Hypothalamus (tissue), 51 donors: ENCODE measurements around the gene RAD1.
"Not testable (repeated sequence)": the region's sequence is repeated elsewhere in the genome, so short reads cannot be mapped to it uniquely, and the experiment has no call there.

ENCODE experiments used
- DNase-seq, 51 donors: peaks; one replicate each; lab custom pipeline; 2025; lab: John Stamatoyannopoulos, UW

Gene RAD1, protein sequence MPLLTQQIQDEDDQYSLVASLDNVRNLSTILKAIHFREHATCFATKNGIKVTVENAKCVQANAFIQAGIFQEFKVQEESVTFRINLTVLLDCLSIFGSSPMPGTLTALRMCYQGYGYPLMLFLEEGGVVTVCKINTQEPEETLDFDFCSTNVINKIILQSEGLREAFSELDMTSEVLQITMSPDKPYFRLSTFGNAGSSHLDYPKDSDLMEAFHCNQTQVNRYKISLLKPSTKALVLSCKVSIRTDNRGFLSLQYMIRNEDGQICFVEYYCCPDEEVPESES

DNA sequence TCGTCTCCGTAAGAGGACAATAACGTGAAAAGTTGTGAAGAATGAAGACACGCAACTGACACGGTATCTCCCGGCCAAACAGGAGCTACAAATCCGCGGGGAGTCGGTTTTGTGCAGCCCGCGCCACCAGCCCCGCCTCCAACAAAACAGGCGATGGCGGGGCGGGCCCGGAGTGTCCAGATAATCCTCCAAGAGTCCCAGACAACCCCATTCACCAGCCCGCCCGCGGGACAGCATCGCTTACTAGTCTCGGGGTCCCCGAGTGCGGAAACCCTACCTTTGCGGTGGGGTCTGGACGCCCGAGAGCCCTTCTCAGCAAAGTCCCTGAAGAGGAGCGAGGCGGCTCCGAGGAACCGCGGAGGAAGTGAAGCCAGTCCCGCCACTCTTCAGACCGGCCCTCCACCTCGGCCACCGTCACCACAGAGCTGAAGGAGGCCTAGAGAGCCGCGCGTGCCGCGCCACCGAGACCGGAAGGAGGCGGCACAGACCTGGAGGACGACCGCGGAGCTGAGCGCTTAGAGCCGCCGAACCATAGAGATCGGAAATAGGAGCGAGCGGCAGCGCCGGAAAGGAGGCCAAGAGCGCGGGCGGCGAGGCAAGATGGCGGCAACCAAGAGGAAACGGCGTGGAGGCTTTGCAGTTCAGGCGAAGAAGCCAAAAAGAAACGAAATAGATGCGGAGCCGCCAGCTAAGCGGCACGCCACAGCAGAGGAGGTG, at the start of gene RAD1, which contains the start of gene BRIX1:
RAD1 (minus strand) TSS at position 366 of the 717 bp plus-strand sequence. CDS start 612 bp downstream, outside the sequence.
BRIX1 (plus strand) TSS at position 573 of the 717 bp plus-strand sequence; CDS start at position 601, 28 bp downstream.
- peak; percentile 68 to 98 (median 95) for DNase-seq

DNA sequence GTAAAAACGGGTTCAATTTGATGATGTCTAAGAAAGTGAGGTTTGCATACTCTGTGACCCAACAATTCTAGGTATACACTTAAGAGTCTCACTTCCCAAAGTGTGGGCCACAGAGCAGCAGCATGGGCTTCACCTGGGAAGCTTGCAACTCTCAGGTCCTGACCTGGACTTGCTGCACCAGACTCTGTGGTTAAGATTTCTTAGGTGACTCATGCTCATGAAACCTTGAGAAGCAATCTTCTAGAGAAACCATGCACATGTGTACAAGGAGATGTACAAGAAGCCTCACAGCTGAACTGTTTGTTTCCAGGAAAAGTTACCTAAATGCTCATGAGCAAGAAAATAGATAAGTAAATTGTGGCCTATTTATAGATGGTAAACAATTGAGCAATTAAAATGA, 44.0 kb upstream of the RAD1 start:
- no peak for DNase-seq

DNA sequence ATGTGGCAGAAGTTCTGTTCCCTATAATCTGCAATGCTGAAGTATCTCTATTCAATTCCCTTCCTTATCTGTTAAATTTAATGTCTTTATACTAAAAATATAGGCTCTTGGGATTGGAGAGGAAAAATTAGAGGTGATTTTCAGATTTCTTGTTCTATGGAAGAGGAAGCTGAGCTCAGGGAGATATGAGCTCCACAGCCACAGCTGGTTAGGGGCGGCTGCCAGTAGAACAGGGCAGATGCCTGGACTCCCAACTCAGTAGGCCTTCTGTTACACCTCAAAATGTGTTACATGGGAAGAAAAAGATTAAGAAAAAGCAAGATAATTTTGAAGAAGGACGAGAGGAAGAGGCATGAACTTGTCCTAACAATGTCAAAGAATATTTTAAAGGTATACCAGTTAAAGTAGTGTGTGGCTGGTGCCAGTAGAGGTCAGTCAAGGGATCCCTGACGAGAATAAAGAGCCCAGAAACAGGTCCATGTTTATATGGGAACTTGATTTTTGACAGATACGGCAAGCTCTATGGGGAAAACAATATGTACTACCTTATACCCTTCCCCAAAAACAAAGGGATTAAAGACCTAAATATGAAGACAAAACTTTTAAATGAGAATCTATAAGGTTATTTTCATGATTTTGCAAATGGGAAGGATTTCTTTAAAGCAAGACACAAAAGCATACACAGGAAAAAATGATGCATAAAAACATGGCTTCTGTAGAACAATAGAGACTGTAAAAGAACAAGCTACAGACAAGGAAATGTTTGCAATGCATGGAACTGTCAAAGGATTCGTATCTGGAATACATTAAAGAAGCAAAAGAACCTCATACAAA, 42.8 kb upstream of the RAD1 start:
- peak in 3 of 51 donors; percentile 1 to 6 (median 1) for DNase-seq

DNA sequence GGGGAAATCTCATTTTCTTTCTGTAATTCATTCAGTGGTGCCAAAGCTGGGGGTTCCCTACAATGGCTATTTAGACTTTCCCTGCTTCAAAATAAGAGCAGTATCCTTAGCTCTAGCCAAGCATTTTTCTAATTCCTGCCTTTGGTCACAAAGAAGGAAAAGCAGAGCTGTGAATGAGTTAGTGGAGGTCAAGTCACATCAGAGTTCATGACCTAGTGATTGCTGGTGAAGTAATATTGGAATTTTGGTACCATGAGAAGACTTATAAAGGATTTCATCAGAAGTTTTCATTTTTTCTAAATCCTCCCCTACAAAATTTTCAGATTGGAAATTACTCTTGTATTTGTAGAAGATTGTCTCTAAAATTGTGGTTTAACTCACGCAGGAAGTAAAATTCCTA, 42.0 kb upstream of the RAD1 start:
- DNase-seq: no peak

DNA sequence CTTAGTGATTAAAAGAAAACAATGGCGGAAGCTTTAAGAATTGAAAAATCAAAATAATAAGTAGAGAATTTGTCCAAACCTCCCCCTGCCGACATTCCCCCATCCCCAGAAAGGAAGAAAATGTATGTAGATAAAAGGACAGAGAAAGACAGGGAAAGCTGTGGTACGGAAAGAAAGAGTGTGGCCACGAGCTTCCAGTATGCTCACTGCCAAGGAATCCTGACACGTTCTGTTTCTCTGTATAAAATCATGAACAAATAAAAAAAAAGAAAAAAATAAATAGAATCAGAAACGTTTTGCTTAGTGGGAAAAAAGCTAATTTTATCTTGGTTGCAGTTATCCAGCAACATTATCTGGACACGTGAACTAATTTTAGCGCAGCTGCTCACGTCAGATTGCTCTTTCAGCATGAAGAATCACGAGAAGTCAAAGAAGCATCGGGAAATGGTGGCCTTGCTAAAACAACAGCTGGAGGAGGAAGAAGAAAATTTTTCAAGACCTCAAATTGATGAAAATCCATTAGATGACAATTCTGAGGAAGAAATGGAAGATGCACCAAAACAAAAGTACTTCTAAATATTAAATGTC, 29.2 kb upstream of the RAD1 start:
- DNase-seq: no peak

DNA sequence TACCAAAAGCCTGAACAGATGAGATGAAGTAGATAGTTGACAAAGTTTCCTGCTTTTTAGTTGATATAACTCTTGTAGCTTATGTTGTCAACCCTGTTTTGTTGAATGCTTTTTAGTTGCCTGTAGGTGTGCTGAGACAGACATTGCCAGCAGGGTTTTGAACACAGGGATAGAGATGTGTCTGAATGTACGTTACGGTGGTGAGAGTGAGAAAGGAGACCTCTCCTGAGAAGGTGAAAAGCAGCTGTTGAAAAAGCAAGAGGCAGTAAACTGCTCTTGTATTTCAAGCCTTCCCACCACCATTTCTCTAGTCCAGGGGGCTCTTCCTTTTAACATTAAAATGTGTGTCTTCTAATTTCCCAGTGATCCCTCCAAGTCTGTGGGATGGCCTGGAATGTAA, 28.7 kb upstream of the RAD1 start:
- DNase-seq: no peak

DNA sequence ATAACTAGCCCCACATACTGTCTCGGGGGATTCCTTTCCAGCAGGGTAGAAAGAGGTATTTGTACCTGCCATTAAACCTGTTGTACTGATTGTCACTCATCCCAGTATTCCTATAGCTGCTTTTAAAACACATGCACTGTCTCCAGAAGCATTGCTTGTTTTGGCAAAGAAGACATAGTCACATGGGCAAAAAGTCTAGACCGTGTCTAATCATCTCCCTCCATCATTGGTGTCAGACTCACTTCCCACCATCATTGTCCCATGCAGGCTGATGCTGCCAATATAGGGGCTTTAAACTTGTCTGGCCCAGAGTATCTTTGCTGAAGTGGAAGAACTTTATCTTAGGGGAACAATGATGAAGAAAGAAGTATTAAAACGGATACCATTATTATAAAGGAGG, 26.6 kb upstream of the RAD1 start:
- no peak for DNase-seq

DNA sequence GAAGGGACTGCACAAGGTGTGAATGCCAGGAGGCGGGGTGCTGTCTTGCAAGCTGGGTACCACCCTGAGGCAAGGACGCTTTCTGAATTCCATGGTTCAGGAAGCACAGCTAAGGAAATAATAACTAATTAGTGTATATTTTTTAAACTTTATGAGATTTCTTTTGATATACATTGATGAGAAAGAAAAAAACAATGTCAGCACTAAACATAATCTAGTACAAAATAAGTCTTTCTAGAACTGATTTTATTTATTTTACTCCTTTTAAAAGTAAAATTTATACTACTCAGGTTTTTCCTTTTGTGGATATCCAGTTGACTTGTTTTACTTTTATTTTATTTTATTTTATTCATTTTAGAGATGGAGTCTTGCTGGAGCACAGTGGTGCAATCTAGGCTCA, 17.6 kb upstream of the RAD1 start:
- no peak for DNase-seq

DNA sequence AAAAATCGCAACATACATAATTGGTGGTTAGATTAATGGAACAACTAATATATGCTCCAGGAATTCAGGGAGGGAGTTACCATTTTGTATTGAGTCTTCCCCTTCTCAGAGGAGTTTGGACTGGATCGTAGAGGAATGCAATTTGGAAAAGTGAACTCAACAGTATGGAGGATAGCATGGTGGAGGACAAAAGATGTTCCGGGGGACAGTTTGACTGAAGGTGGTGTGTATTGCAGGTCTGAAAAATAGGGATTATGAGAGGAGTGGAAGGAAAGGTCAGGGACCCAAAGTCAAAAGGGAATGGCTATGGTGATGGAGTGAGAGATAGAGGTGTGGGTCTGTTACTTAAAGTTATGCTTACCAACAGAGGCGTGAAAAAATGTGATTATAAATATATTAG, 15.6 kb upstream of the RAD1 start:
- no peak for DNase-seq

DNA sequence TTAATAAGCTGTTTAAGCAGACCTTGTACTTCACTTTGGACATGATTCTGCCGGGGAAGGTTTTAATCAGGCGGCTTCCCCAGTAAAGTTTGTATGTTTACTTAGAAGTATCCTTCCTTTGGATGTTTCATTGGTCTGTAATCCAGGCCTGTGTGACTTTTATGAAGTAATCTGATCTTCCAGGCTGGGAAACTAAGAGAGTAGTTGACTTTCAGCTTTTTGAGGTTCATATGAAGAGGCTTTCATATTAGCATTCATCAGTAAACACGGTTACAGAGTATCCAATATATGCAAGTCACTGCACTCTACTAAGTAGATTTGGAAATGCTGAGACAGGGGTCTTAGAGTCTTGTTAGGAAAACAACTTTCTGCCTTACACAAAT, 15.1 kb upstream of the RAD1 start:
- peak in 1 of 51 donors; percentile 38 for DNase-seq

DNA sequence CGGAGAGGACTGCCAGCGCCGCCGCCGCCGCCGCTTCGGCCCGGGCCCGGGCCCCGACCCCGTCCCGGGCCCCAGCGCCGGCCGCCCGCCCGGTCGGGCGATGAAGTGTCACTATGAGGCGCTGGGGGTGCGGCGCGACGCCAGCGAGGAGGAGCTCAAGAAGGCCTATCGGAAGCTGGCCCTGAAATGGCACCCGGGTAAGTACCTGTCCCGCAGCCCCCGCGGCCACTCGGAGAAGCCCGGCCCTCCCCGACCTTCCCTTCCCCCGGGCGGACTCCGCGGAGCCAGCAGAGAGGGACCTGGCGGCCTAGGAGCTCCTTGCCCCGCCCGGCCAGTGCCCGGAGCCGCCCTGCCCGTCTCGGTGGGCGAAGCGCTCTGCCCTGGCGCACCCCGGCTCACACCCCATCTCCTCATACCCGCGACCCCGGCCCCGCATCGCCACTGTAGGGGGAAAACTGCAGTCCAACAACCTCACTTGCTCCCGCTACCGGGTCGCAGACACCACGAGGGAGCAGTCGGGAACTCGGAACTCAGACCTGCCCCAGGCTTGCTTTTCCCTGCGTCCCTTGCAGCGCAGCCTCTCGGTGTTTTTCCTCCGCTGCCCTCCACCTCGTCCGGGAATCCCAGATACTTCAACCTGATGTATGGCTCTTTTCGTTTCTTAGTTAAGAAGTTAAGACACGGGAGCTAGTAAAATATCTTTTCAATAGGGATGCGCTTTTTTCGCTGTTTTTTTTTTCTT, 14.6 kb upstream of the RAD1 start:
- DNase-seq: peak in 50 of 51 donors; percentile 21 to 86 (median 72)

DNA sequence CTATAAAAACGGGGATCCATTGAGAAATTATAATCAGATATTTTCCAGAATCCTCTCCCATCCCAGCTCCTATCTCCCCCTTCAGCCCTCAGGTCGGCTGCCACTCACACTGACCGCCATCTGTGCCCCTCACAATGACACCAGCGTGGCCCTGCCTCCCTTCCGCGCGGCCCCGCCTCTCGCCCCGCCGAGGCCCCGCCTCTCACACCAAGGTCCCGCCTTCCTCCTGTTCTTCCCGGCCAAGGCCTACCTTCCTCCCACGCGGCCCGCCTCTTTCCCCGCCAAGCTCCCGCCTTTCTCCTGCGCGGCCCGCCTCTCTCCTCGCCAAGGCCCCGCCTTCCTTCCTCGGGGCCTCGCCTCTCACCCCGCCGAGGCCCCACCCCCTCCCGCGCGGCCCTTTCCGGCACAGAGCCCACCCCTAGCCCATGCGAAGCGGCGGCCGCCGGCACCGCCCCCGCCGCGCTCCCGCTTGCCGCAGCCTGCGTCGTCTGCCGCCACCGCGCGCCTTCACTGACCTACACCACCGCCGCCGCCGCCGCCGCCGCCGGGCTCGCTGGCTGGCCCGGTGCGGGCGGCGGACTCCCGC, 13.9 kb upstream of the RAD1 start, which contains the start of gene DNAJC21:
DNAJC21 (plus strand) TSS at position 426 of the 586 bp plus-strand sequence. CDS start 261 bp downstream, outside the sequence.
- DNase-seq: peak; percentile 54 to 99 (median 96)

DNA sequence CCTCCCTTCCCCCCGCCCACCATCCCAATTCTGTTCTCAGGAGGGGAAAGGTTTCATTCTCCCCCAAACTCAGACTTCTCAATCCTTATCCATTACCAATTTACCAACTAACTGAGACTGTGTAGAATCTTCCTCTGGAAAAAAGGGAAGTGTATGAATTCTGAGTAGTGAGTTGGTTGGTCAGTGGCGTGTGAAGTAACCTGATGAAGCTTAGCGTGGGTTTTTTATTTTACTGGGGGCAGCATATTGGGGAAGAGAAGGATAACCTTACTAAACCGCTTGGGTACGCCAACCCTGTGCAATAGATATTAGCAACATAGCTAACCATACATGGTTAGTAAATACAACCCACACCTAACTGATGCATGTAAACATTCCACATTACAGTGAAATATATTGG, 13.0 kb upstream of the RAD1 start:
- no peak for DNase-seq

DNA sequence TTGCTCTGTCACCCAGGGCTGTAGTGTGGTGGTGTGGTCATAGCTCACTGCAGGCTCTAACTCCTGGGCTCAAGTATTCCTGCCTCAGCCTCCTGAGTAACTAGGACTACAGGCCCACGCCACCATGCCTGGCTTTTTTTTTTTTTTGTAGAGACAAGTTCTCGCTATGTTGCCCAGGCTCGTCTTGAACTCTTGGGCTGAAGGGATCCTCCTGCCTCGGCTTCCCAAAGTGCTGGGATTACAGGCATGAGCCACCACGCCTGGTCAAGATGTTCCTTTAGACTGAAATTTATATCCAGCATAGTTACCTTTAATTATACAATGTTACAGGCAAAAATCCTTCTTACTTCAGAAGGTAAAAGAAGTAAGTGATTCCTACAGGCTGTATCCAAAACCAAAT, 12.5 kb upstream of the RAD1 start:
- no peak for DNase-seq

DNA sequence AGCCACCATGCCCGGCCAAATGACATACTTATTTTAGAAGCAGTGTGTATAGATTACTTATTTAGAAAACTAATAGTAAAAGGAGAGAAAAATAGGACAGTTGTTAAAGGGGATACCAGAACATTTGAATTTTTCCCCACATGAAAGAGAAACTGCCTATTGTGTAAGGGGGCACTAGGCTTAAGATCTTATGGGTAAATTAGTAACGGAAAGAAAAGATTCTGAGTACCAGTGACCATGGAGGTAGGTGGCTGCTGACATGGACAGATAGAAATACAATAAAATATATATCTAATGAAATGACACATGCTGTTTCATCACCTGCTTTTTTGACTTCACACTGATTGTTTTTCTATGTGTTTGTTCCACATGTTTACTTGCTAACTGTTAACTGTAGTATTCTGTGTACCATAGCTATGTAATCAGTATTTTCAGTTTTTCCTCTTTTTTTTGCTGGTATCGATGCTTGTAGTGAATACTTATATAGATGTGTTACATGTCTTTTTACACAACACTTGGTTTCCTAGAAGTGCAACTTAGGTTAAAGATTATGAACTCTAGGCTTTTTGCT, 11.1 kb upstream of the RAD1 start:
- no peak for DNase-seq

DNA sequence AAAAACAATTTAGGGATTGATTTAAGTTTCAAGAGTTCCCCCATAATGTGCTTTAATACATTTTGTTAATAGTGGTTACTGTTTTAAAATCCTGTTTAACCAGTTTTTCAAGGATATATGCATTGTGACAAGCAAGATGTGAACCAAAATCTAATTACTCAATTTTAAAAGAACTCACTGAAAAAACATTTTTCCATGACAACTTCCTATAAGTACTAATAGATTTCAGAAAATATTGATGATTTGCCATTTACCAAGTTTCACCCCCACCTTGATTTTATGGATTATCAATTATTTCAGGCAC, 9.1 kb upstream of the RAD1 start:
- no peak for DNase-seq

DNA sequence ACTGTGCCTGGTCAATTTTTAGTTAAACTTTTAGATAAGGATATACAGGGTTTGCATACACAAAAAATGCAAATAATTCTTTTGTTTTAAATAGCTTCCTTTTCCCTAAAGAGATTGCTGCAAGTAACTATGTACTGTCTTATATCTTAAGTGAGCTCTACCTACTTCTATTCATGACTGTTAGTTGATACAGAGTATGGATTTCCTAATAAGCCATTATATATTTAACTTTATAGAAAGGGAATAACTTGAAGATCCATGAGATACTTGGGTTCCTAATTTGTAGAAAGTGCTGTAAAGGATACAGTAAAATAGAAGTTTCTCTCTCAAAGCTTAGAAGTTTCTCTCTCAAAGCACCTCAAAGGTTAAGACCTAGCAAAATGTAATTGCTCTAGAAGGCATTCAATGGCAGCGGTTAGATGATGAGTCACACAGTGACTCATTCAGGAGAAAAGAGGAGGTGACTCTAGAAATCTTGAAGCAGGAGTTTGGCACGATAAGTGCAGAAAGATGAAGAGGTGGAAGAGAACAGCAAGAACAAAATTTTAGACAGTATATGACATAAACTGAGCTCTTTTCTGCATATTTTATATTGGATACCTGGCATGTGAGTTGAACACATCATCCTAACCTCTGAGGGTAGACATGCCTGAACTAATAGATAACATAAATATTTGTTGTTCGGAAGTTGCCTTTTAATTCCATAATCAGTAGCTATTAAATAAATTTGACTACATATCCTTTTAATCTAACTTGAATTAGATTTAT, 8.6 kb upstream of the RAD1 start:
- DNase-seq: peak in 1 of 51 donors; percentile 18

DNA sequence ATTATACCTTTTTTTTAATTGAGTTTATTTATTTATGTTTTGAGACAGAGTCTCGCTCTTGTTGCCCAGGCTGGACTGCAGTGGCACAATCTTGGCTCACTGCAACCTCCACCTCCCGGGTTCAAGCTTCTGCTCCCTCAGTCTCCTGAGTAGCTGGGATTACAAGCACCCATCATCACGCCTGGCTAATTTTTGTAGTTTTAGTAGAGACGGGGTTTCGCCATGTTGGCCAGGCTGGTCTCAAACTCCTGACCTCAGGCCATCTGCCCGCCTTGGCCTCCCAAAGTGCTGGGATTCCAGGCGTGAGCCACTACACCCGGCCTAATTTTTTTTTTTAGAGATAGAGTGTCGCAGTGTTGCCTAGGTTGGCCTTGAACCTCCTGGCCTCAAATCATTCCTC, 8.0 kb upstream of the RAD1 start:
- not testable (repeated sequence) for DNase-seq

DNA sequence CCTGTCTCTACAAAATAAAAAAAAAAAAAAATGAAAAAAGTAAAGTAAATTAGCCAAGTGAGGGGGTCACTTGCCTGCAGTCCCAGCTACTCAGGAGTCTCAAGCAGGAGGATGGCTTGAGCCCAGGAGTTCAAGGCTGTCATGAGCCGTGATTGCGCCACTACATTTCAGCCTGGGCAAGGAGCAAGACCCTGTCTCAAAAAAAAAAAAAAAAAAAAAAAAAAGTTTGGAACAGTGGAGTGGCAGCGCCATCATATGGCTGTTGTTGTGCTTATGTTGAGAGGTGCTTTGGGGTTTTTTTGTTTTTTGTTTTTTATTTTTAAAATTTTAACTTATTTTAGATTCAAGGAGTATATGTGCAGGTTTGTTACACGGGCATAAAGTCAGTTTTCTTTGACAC, 3.8 kb upstream of the RAD1 start:
- DNase-seq: no peak
